ENCODE results near the gene ZFYVE1.

The ZFYVE1 gene

GRCh38 chr14:72925171-72925759, 101.6 kb downstream of the ZFYVE1 start:
- in situ Hi-C loops (cut with HindIII; ENCODE audit: low sequenced_read_pairs): no loop called here

- in situ Hi-C loops (cut with HindIII; ENCODE audit: low sequenced_read_pairs): no loop called here
These were observed 102.6 kb downstream of the ZFYVE1 start for GRCh38 chr14:72924337-72924736.

- in situ Hi-C loops (cut with HindIII; ENCODE audit: low sequenced_read_pairs): no loop called here
These were observed 105.5 kb downstream of the ZFYVE1 start for GRCh38 chr14:72921396-72921795.

GRCh38 chr14:72920008-72920407, 106.9 kb downstream of the ZFYVE1 start:
- in situ Hi-C loops (cut with HindIII; ENCODE audit: low sequenced_read_pairs): no loop called here
